GM13977 (cell line): ENCODE measurements around the gene KRTAP1-1.

ENCODE experiments used
- DNase-seq: peaks from one replicate; pipeline ENCODE4 v3.0.0; 2012; ENCODE audit warnings: low spot score
- in situ Hi-C: fragments of 300-500 bp; cut with MboI; formaldehyde crosslinking; loops from one replicate; pipeline ENCODE4 v1.12.0; 2022; ENCODE audit warnings: low sequenced_read_pairs, low pct_unique_long_range_greater_than_20kb, mixed read lengths, inconsistent platforms; ENCODE audit not compliant: unreplicated experiment
- TF ChIP-seq, protein P1 (sequence below): IDR thresholded peaks from 2 replicates; pipeline ENCODE4 v1.5.1; 2012; ENCODE audit warnings: mild to moderate bottlenecking, control low read depth; ENCODE audit not compliant: insufficient read depth; ENCODE audit errors: extremely low read depth, missing control alignments

KRTAP1-1 gene

DNA sequence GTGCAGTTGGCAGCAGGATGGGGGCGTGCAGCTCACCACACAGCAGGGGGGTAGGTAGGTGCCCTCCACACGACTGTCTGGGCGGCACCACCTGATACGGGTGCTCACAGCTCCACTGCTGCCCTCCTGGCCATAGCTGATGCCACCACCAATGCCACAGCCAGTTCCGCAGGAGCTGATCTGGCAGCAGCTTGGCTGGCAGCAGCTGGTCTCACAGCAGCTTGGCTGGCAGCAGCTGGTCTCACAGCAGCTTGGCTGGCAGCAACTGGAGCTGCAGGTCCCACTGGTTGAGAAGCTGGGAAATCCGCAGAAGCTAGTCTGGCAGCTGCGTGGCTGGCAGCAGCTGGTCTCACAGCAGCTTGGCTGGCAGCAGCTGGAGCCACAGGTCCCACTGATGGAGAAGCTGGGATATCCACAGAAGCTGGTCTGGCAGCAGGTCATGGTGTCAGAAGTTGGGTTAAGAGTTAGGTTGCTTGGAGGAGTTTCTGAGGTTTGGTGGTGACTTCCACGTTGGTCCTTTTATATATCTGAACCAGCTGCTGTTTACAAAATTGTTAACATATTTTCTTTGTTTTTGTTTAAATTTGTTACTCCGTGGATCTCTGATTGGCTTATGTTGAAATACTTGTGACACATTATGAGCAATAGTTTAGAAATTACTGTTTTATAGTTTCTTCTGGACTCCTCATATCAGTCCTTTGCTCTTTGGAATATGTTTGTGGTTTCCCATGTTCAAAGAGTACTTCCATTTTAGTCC, 14.4 kb downstream of the KRTAP1-1 start, which contains the start of gene KRTAP1-5:
TSS of gene KRTAP1-5 (minus strand) at position 494 of the 757 bp plus-strand sequence. CDS start at position 441, 53 bp downstream.
- in situ Hi-C loops = no loop called here
- no peak for DNase-seq
- TF ChIP-seq, protein P1, sequence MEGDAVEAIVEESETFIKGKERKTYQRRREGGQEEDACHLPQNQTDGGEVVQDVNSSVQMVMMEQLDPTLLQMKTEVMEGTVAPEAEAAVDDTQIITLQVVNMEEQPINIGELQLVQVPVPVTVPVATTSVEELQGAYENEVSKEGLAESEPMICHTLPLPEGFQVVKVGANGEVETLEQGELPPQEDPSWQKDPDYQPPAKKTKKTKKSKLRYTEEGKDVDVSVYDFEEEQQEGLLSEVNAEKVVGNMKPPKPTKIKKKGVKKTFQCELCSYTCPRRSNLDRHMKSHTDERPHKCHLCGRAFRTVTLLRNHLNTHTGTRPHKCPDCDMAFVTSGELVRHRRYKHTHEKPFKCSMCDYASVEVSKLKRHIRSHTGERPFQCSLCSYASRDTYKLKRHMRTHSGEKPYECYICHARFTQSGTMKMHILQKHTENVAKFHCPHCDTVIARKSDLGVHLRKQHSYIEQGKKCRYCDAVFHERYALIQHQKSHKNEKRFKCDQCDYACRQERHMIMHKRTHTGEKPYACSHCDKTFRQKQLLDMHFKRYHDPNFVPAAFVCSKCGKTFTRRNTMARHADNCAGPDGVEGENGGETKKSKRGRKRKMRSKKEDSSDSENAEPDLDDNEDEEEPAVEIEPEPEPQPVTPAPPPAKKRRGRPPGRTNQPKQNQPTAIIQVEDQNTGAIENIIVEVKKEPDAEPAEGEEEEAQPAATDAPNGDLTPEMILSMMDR = no peak

DNA sequence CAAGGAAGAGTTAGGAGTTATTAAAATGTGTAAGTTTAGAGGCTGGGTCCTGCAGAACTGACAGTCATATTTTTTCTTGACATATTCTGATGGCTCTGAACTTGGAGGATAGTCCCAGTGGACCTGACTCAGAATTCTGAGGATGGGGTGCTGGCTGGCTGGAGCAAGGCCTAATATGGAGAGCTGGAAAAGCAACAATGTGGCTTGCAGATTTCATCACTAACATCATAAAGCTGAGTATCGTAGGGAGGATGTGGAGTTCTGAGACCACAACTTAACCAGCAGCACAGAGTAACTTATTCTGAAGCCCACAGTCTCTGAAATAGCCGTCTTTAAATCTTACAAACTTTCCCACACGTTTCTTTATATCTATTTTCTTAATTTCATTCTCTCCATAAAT, 16.6 kb downstream of the KRTAP1-1 start:
- in situ Hi-C loops = no loop called here
- no peak for DNase-seq
- TF ChIP-seq, protein P1 = no peak

DNA sequence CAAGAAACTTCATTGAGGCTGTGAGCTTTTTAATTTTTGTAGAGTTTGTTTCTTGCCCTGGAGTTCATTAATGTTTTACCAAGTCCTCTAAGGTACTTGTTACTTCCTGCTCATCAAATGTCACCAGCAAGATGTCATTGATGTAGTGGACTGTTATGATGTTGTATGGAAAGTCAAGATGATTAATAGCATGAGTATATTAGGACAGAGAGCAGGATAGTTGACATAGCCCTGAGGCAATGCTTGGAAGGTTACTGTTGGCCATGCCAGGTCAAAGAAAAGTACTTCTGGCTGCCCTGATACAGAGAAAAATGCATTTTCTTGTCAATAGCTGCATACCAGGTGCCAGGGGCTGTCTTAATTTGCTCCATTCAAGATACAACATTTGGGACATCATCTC, 20.9 kb downstream of the KRTAP1-1 start:
- no peak for DNase-seq
- in situ Hi-C loops = no loop called here
- TF ChIP-seq, protein P1 = no peak

- DNase-seq = no peak
- TF ChIP-seq, protein P1 = no peak
- in situ Hi-C loops = no loop called here
Observed at GRCh38 chr17:41019415-41019814, 21.8 kb downstream of the KRTAP1-1 start.

DNA sequence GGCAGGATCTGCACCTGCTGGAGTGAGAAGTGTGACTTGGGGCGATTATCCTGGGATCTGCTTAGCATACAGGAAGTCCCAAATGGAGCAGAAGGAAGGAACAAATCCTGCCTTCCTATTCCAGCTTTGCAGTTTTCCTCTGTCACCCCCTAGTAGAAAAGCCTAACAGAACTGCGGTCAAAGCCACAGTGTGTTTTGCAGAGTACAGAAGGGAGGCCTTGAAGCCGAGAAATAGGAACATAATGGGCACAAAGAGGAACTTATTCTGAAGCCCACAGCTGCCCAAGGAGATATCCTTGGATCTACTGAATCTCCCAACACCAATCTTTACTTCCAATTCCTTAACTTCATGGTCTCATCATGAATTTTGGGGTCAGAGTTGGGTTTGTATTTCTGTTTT, 22.7 kb downstream of the KRTAP1-1 start:
- TF ChIP-seq, protein P1 = no peak
- no peak for DNase-seq
- in situ Hi-C loops = no loop called here

- in situ Hi-C loops = no loop called here
- TF ChIP-seq, protein P1 = no peak
Observed at GRCh38 chr17:41016578-41017215, 24.6 kb downstream of the KRTAP1-1 start.

More at GRCh38 chr17:41016578-41017215, 24.6 kb downstream of the KRTAP1-1 start:
- no peak for DNase-seq
